A549 (cell line): ENCODE data around the gene FXYD3. TPM values are rescaled to one million over a fixed set of nuclear protein-coding genes. Genes with fewer than 3 reads are reported as not detected.

ENCODE experiments used
- ATAC-seq, 2 experiments: fragments of 200-7000 bp in 1 of 2; fragments of >200 bp in 1 of 2; cut with Nextera tagmentation in 1 of 2; cut with Tn5 transposase in 1 of 2; 3 replicates each; pipeline versions ENCODE4 v1.8.0 to v1.9.1; 2018 to 2020; ENCODE audit warnings: mild to moderate bottlenecking in 1 of 2, moderate library complexity in 1 of 2
- CTCF ChIA-PET: fragments of 300-600 bp; sonication (Branson Sonifier 250); formaldehyde crosslinking; extraction: SDS; loops from one replicate; lab custom pipeline; 2021; ENCODE audit warnings: antibody characterized with exemption, inconsistent platforms; lab: Yijun Ruan, JAX
- POLR2A ChIA-PET: fragments of 350-600 bp; formaldehyde crosslinking; extraction: SDS; loops from one replicate; lab custom pipeline; 2021; ENCODE audit warnings: antibody characterized with exemption, inconsistent platforms; lab: Yijun Ruan, JAX
- DNase-seq, 2 experiments: peaks; one replicate each; pipeline versions ENCODE4 v3.0.0 to v3.0.0-alpha.2; 2011 to 2016; ENCODE audit warnings: low read depth in 1 of 2, low spot score in 1 of 2
- FAIRE-seq: peaks from 2 replicates; lab custom pipeline; 2011; peaks lifted over from hg19 to GRCh38; lab: Jason Lieb, UNC
- H3K27ac ChIP-seq, 2 experiments: fragments of >200 bp; sonication (Bioruptor Twin); formaldehyde crosslinking; 3 replicates each; pipeline ENCODE4 v1.5.1; 2016 to 2017
- H3K4me1 ChIP-seq: fragments of >200 bp; sonication (Bioruptor Twin); formaldehyde crosslinking; 3 replicates; pipeline ENCODE4 v1.6.1; 2016
- H3K4me2 ChIP-seq: fragments of >200 bp; sonication (Bioruptor Twin); formaldehyde crosslinking; 3 replicates; pipeline ENCODE4 v1.6.1; 2016
- H3K4me3 ChIP-seq: fragments of >200 bp; sonication (Bioruptor Twin); formaldehyde crosslinking; 3 replicates; pipeline ENCODE4 v1.5.1; 2016
- H3K9me3 ChIP-seq: fragments of >200 bp; sonication (Bioruptor Twin); formaldehyde crosslinking; 3 replicates; pipeline ENCODE4 v1.6.1; 2016
- CBX2 ChIP-seq: fragments of 200-600 bp; sonication (generic); IDR thresholded peaks from 2 replicates; pipeline ENCODE4 v1.6.1; 2016; ENCODE audit warnings: low read depth, mild to moderate bottlenecking, borderline replicate concordance
- CEBPB ChIP-seq, 2 experiments: fragments of >200 bp in 1 of 2; sonication (Bioruptor Twin) in 1 of 2; formaldehyde crosslinking in 1 of 2; IDR thresholded peaks; 2 replicates each; pipeline ENCODE4 v1.6.1; 2012 to 2016
- CHD4 ChIP-seq: fragments of 200-600 bp; sonication (generic); IDR thresholded peaks from 2 replicates; pipeline ENCODE4 v1.6.1; 2016; ENCODE audit warnings: antibody characterized with exemption, mild to moderate bottlenecking, borderline replicate concordance
- EHF ChIP-seq: fragments of 250-450 bp; sonication (Bioruptor Pico); IDR thresholded peaks from 2 replicates; pipeline ENCODE4 v1.5.0; 2020; ENCODE audit warnings: mild to moderate bottlenecking
- EHMT2 ChIP-seq: fragments of 200-600 bp; sonication (generic); IDR thresholded peaks from 2 replicates; pipeline ENCODE4 v1.6.1; 2016; ENCODE audit warnings: antibody characterized with exemption, low read depth, mild to moderate bottlenecking, moderate library complexity
- ELK1 ChIP-seq: fragments of 150-350 bp; IDR thresholded peaks from 2 replicates; pipeline ENCODE4 v1.6.1; 2014; ENCODE audit warnings: low read depth, mild to moderate bottlenecking, low read length
- EP300 ChIP-seq, 2 experiments: fragments of >200 bp; sonication (Bioruptor Twin); formaldehyde crosslinking; IDR thresholded peaks; 2 replicates in 1 of 2; 3 replicates in 1 of 2; pipeline ENCODE4 v1.6.1; 2016 to 2017
- HOXB5 ChIP-seq: fragments of 250-450 bp; sonication (Bioruptor Pico); IDR thresholded peaks from 2 replicates; pipeline ENCODE4 v1.5.0; 2020; ENCODE audit warnings: mild to moderate bottlenecking, moderate library complexity
- MAFK ChIP-seq: fragments of 450-650 bp; IDR thresholded peaks from 2 replicates; pipeline ENCODE4 v1.6.1; 2014; ENCODE audit not compliant: partially characterized antibody
- NPAS2 ChIP-seq: fragments of 250-450 bp; sonication (Bioruptor Pico); IDR thresholded peaks from 2 replicates; pipeline ENCODE4 v1.8.0; 2022; ENCODE audit warnings: mild to moderate bottlenecking, moderate library complexity, borderline replicate concordance
- PBX3 ChIP-seq: IDR thresholded peaks from 2 replicates; pipeline ENCODE4 v1.6.1; 2012
- RAD21 ChIP-seq, 2 experiments: fragments of >200 bp in 1 of 2; sonication (Bioruptor Twin) in 1 of 2; formaldehyde crosslinking in 1 of 2; IDR thresholded peaks in 1 of 2; conservative IDR thresholded peaks in 1 of 2; 2 replicates in 1 of 2; 3 replicates in 1 of 2; pipeline ENCODE4 v1.6.1; 2012 to 2018; ENCODE audit warnings: inconsistent platforms in 1 of 2
- RNF2 ChIP-seq: fragments of 200-600 bp; sonication (generic); IDR thresholded peaks from 2 replicates; pipeline ENCODE4 v1.6.1; 2016; ENCODE audit warnings: low read depth, mild to moderate bottlenecking, antibody characterized with exemption, moderate library complexity, borderline replicate concordance
- SMC3 ChIP-seq: fragments of >200 bp; sonication (Bioruptor Twin); formaldehyde crosslinking; IDR thresholded peaks from 3 replicates; pipeline ENCODE4 v1.6.1; 2018; ENCODE audit warnings: inconsistent platforms
- TFCP2L1 ChIP-seq: fragments of 250-450 bp; sonication (Bioruptor Pico); IDR thresholded peaks from 2 replicates; pipeline ENCODE4 v1.5.0; 2021; ENCODE audit warnings: mild to moderate bottlenecking
- ZC3H11A ChIP-seq: fragments of 450-650 bp; IDR thresholded peaks from 2 replicates; pipeline ENCODE4 v1.6.1; 2014; ENCODE audit warnings: antibody characterized with exemption, mild to moderate bottlenecking
- ZFP36 ChIP-seq: fragments of 450-650 bp; IDR thresholded peaks from 2 replicates; pipeline ENCODE4 v1.6.1; 2014; ENCODE audit warnings: borderline replicate concordance; ENCODE audit not compliant: partially characterized antibody
- WGBS: methylation state at CpG from one replicate; pipeline ENCODE4 v1.1.6; 2017; ENCODE audit errors: missing lambda C conversion rate; 5-methylcytosine and 5-hydroxymethylcytosine counted together
- polyA plus RNA-seq, 4 experiments: library from polyadenylated mRNA; depleted of rRNA in 3 of 4; stranded (reverse); fragments of >200 nt; fragmentation: RNase III in 1 of 4; extraction: RNeasy Plus Mini Kit Qiagen cat#74134 plus additional on column Dnase treatment in 1 of 4; gene quantifications; 2 replicates in 3 of 4; 3 replicates in 1 of 4; pipeline ENCODE4 v1.2.3, GENCODE V29; 2011 to 2017

Gene FXYD3
- polyA plus RNA-seq, 2 of the 4 experiments (the other 2 are of a cell fraction) = 0.32 TPM; not detected in 1

GRCh38 chr19:35076026-35076370 is 39.6 kb upstream of the FXYD3 start:
- Histone ChIP-seq H3K27ac (no peak overlapping the region), H3K4me2 (no peak overlapping the region), H3K4me3 (no peak overlapping the region), H3K9me3 (peaks cover 2% of the 10 kb centered on the region; the same call in 2 of the 3 replicates), H3K4me1 (no peaks in the 10 kb centered on the region)
- ChIA-PET POLR2A (no interaction called here), CTCF (interaction anchor here (1.0 to 9.0 kb wide), 3 partner anchors 9 to 66 kb away, joined by 6 to 64 read pairs (median 13); no protein-coding TSS in a partner anchor)
- FAIRE-seq = no peak
- peak in 1 of 2 experiments; percentile 13; a peak in 2 of 6 replicates for ATAC-seq
- 57% methylated on average over 6 of the region's 6 CpGs for WGBS
- TF ChIP-seq MAFK (no peak), CHD4 (no peak), RAD21 (conservative IDR thresholded peaks at IDR 0.05 in 1 of 2, IDR thresholded peaks at IDR 0.05 in 1 of 2) (no peak), HOXB5 (CRISPR knock-in tag) (no peak), ELK1 (no peak), ZFP36 (no peak), CBX2 (no peak), SMC3 (no peak), EP300 (IDR thresholded peaks at IDR 0.05) (no peak)
- no peak for DNase-seq

- ATAC-seq = peak in 1 of 2 experiments; percentile 23; a peak in 2 of 6 replicates
- H3K4me3 ChIP-seq = no peak overlapping the region
- DNase-seq = no peak
- H3K4me1 ChIP-seq = no peaks in the 10 kb centered on the region
- FAIRE-seq = no peak
- 46% methylated on average over 8 of the region's 8 CpGs for WGBS
- H3K9me3 ChIP-seq = no peaks in the 10 kb centered on the region
- H3K4me2 ChIP-seq = no peak overlapping the region
- TF ChIP-seq CEBPB (IDR thresholded peaks at IDR 0.05) (no peak), EHMT2 (no peak), TFCP2L1 (no peak), CBX2 (no peak), ZC3H11A (no peak), PBX3 (no peak), RAD21 (conservative IDR thresholded peaks at IDR 0.05 in 1 of 2, IDR thresholded peaks at IDR 0.05 in 1 of 2) (no peak)
- CTCF ChIA-PET = interaction anchor here (1.0 to 9.0 kb wide), 3 partner anchors 9 to 372 kb away, joined by 3 to 64 read pairs (median 6); no protein-coding TSS in a partner anchor
- no peak overlapping the region for H3K27ac ChIP-seq
- POLR2A ChIA-PET = no interaction called here
Measured at GRCh38 chr19:35076657-35077056, 39.0 kb upstream of the FXYD3 start.

GRCh38 chr19:35077411-35078223 is 38.0 kb upstream of the FXYD3 start:
- WGBS = 62% methylated on average over 17 of the region's 17 CpGs
- FAIRE-seq = no peak
- no peak overlapping the region for H3K4me3 ChIP-seq
- TF ChIP-seq CEBPB (IDR thresholded peaks at IDR 0.05) (no peak), RNF2 (no peak), NPAS2 (CRISPR knock-in tag) (no peak), EHF (CRISPR knock-in tag) (no peak)
- ChIA-PET CTCF (interaction anchor here (0.6 to 9.0 kb wide), 8 partner anchors 10 to 372 kb away, joined by 3 to 64 read pairs (median 4); partner anchors contain the start of genes FXYD5 and LGI4), POLR2A (no interaction called here)
- H3K4me2 ChIP-seq = no peak overlapping the region
- no peak for DNase-seq
- peak in 1 of 2 experiments; percentile 16; a peak in 1 of 6 replicates for ATAC-seq
- H3K27ac ChIP-seq = no peak overlapping the region
- H3K4me1 ChIP-seq = no peaks in the 10 kb centered on the region
- H3K9me3 ChIP-seq = peaks cover 4% of the 10 kb centered on the region; the same call in 1 of the 3 replicates
